ENCODE measurements around the gene TLR7.

DNA sequence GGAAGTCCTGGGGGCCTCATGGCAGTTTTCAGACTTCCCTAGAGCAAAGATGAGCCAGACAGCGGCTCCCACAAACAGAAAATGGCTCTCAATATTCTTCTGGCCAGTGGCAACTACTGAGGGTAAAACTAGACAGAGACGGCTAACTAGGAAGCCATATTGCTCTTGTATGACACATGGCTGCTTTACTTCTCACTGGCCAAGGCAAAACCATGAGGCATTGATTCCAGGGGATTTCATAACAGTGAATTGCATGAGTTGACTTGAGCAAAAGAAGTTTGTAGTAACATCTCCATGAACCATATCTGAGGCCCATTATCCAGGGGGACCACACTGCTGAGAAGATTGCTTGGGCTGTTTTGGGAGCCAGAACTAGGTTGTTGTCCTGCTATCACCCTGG lies 25.8 kb downstream of the TLR7 start:
- no peak for TF ChIP-seq EZH2 (IDR thresholded peaks at IDR 0.05)
- no peak for TF ChIP-seq POLR2AphosphoS5 (IDR thresholded peaks at IDR 0.05; ENCODE audit: borderline replicate concordance, low read depth, low read length)
